ENCODE measurements around the gene CIDEC.
"Not testable (repeated sequence)": the region's sequence is repeated elsewhere in the genome, so short reads cannot be mapped to it uniquely, and the experiment has no call there.

The CIDEC gene

GRCh38 chr3:9875448-9875847 lies 4.6 kb downstream of the CIDEC start:
- no peak overlapping the region for H3K4me3 ChIP-seq (ENCODE audit: low read depth, low read length)
- in situ Hi-C loops (cut with HindIII; ENCODE audit: low sequenced_read_pairs), result no loop called here
- no peak for TF ChIP-seq CTCF (IDR thresholded peaks at IDR 0.05; ENCODE audit: low read depth, low read length)
- DNase-seq (ENCODE audit: low read depth, low spot score), result no peak

- in situ Hi-C loops (cut with HindIII; ENCODE audit: low sequenced_read_pairs); DNase-seq (ENCODE audit: low read depth, low spot score); H3K4me3 ChIP-seq (ENCODE audit: low read depth, low read length): not testable (repeated sequence)
Measured at GRCh38 chr3:9872067-9872466, 8.0 kb downstream of the CIDEC start.

GRCh38 chr3:9870978-9871377 lies 9.1 kb downstream of the CIDEC start:
- in situ Hi-C loops (cut with HindIII; ENCODE audit: low sequenced_read_pairs), result no loop called here
- no peak overlapping the region for H3K4me3 ChIP-seq (ENCODE audit: low read depth, low read length)
- no peak for TF ChIP-seq CTCF (IDR thresholded peaks at IDR 0.05; ENCODE audit: low read depth, low read length)
- DNase-seq (ENCODE audit: low read depth, low spot score), result peak; percentile 68

GRCh38 chr3:9869955-9870354 lies 10.1 kb downstream of the CIDEC start:
- TF ChIP-seq CTCF (IDR thresholded peaks at IDR 0.05; ENCODE audit: low read depth, low read length), result no peak
- H3K4me3 ChIP-seq (ENCODE audit: low read depth, low read length), result no peak overlapping the region
- no peak for DNase-seq (ENCODE audit: low read depth, low spot score)
- in situ Hi-C loops (cut with HindIII; ENCODE audit: low sequenced_read_pairs), result no loop called here

GRCh38 chr3:9867106-9867505 lies 12.9 kb downstream of the CIDEC start:
- no peak overlapping the region for H3K4me3 ChIP-seq (ENCODE audit: low read depth, low read length)
- in situ Hi-C loops (cut with HindIII; ENCODE audit: low sequenced_read_pairs), result no loop called here
- TF ChIP-seq CTCF (IDR thresholded peaks at IDR 0.05; ENCODE audit: low read depth, low read length), result no peak
- DNase-seq (ENCODE audit: low read depth, low spot score), result no peak

GRCh38 chr3:9866639-9867038 lies 13.4 kb downstream of the CIDEC start:
- DNase-seq (ENCODE audit: low read depth, low spot score), result no peak
- no peak overlapping the region for H3K4me3 ChIP-seq (ENCODE audit: low read depth, low read length)
- TF ChIP-seq CTCF (IDR thresholded peaks at IDR 0.05; ENCODE audit: low read depth, low read length), result no peak
- in situ Hi-C loops (cut with HindIII; ENCODE audit: low sequenced_read_pairs), result no loop called here

GRCh38 chr3:9865125-9865637 lies 14.9 kb downstream of the CIDEC start:
- in situ Hi-C loops (cut with HindIII; ENCODE audit: low sequenced_read_pairs); DNase-seq (ENCODE audit: low read depth, low spot score); H3K4me3 ChIP-seq (ENCODE audit: low read depth, low read length): not testable (repeated sequence)
